HepG2 (cell line): ENCODE data around the gene PRR15L. TPM values are rescaled to one million over a fixed set of nuclear protein-coding genes. Genes with fewer than 3 reads are reported as not detected.
A peak's percentile ranks its signal among the peaks of the same experiment; 100 is the strongest.

Experiments used
- ATAC-seq: fragments of 200-7000 bp; cut with Tn5 transposase; 3 replicates; pipeline ENCODE4 v1.9.1; 2020; ENCODE audit warnings: mild to moderate bottlenecking, moderate library complexity
- BruUV-seq: library from RNA; stranded (reverse); fragments of 400-500 nt; replicated peaks from 2 replicates; lab custom pipeline; 2021; lab: Mats Ljungman, UMichigan
- CTCF ChIA-PET: fragments of 300-600 bp; formaldehyde crosslinking; extraction: SDS; loops from one replicate; lab custom pipeline; 2021; ENCODE audit warnings: low total read pairs, inconsistent platforms, low intra/inter-chr PET ratio; lab: Yijun Ruan, JAX
- POLR2A ChIA-PET: fragments of 350-600 bp; sonication (Branson Sonifier 250); formaldehyde crosslinking; loops from one replicate; lab custom pipeline; 2020; ENCODE audit warnings: antibody characterized with exemption, inconsistent platforms; lab: Yijun Ruan, JAX
- DNase-seq: peaks from one replicate; pipeline ENCODE4 v3.0.0-alpha.2; 2015; ENCODE audit warnings: low spot score
- FAIRE-seq: peaks from 3 replicates; lab custom pipeline; 2011; peaks lifted over from hg19 to GRCh38; lab: Jason Lieb, UNC
- H2AFZ ChIP-seq: one replicate; pipeline ENCODE4 v1.6.1; 2011; ENCODE audit warnings: low read length, inconsistent platforms
- H3K27ac ChIP-seq: fragments of 300-600 bp; 3 replicates; pipeline ENCODE4 v1.8.0; 2011; ENCODE audit warnings: mixed run types, mild to moderate bottlenecking, mixed read lengths, low read length, inconsistent platforms; ENCODE audit not compliant: insufficient read depth; ENCODE audit errors: extremely low read length
- H3K27me3 ChIP-seq, 2 experiments: fragments of 200-600 bp in 1 of 2; 2 replicates in 1 of 2; 3 replicates in 1 of 2; pipeline versions ENCODE4 v1.6.0 to v1.8.0; 2011; ENCODE audit warnings: low read length in 2 of 2, mild to moderate bottlenecking in 2 of 2, moderate library complexity in 2 of 2, inconsistent platforms in 1 of 2; ENCODE audit not compliant: insufficient read depth in 2 of 2, control insufficient read depth in 1 of 2
- H3K36me3 ChIP-seq, 2 experiments: fragments of 200-600 bp in 1 of 2; replicated peaks in 1 of 2; 2 replicates in 1 of 2; 3 replicates in 1 of 2; pipeline versions ENCODE4 v1.5.1 to v1.8.0; 2011; ENCODE audit warnings: low read length in 2 of 2, inconsistent platforms in 1 of 2; ENCODE audit not compliant: insufficient read depth in 2 of 2, control insufficient read depth in 1 of 2
- H3K4me1 ChIP-seq: 2 replicates; pipeline ENCODE4 v1.5.1; 2012; ENCODE audit warnings: low read length, inconsistent platforms; ENCODE audit not compliant: insufficient read depth
- H3K4me2 ChIP-seq: 2 replicates; pipeline ENCODE4 v1.6.0; 2011; ENCODE audit warnings: low read depth, low read length, inconsistent platforms
- H3K4me3 ChIP-seq, 3 experiments: fragments of 200-600 bp in 1 of 3; sonication (generic), shearing (Covaris generic) in 1 of 3; replicated peaks in 1 of 3; 2 replicates each; pipeline ENCODE4 v1.5.1; 2011 to 2016; ENCODE audit warnings: low read length in 3 of 3, inconsistent platforms in 2 of 3, low read depth in 2 of 3, mild to moderate bottlenecking in 2 of 3, control low read depth in 1 of 3, mixed read lengths in 1 of 3; ENCODE audit not compliant: insufficient read depth in 1 of 3
- H3K79me2 ChIP-seq: one replicate; pipeline ENCODE4 v1.6.1; 2011; ENCODE audit warnings: low read length, inconsistent platforms; ENCODE audit not compliant: insufficient read depth
- H3K9ac ChIP-seq: 2 replicates; pipeline ENCODE4 v1.6.0; 2011; ENCODE audit warnings: mild to moderate bottlenecking, low read depth, low read length, inconsistent platforms; ENCODE audit not compliant: insufficient read depth
- H3K9me3 ChIP-seq: 2 replicates; pipeline ENCODE4 v1.5.1; 2012; ENCODE audit warnings: mild to moderate bottlenecking, low read length
- H4K20me1 ChIP-seq: 2 replicates; pipeline ENCODE4 v1.6.0; 2011; ENCODE audit warnings: inconsistent platforms, mild to moderate bottlenecking, low read length, moderate library complexity; ENCODE audit not compliant: insufficient read depth
- JUND ChIP-seq: sonication (generic); formaldehyde crosslinking; IDR thresholded peaks from 2 replicates; pipeline ENCODE4 v1.8.0; 2022; ENCODE audit warnings: mild to moderate bottlenecking, missing genetic modification reagents
- RARA ChIP-seq: IDR thresholded peaks from 2 replicates; pipeline ENCODE4 v1.6.1; 2016; ENCODE audit warnings: missing genetic modification reagents, missing compliant biosample characterization
- SMC3 ChIP-seq: IDR thresholded peaks from 2 replicates; pipeline ENCODE4 v1.6.1; 2011; ENCODE audit warnings: low read length, improper control_type of control experiment
- SP140L ChIP-seq: sonication (generic); formaldehyde crosslinking; IDR thresholded peaks from 2 replicates; pipeline ENCODE4 v1.4.0; 2020; ENCODE audit warnings: missing genetic modification reagents, borderline replicate concordance
- U2AF1 ChIP-seq: fragments of 200-400 bp; formaldehyde crosslinking; optimal IDR thresholded peaks from 2 replicates; pipeline ENCODE3; 2017; ENCODE audit warnings: mild to moderate bottlenecking, low read depth, low read length
- ZBTB7A ChIP-seq: sonication (generic); formaldehyde crosslinking; IDR thresholded peaks from 2 replicates; pipeline ENCODE4 v1.8.0; 2022; ENCODE audit warnings: mild to moderate bottlenecking, missing genetic modification reagents
- ZNF18 ChIP-seq: sonication (generic); formaldehyde crosslinking; IDR thresholded peaks from 2 replicates; pipeline ENCODE4 v1.8.0; 2022; ENCODE audit warnings: mild to moderate bottlenecking, missing genetic modification reagents; ENCODE audit not compliant: insufficient replicate concordance
- ZNF44 ChIP-seq: sonication (generic); formaldehyde crosslinking; IDR thresholded peaks from 2 replicates; pipeline ENCODE4 v1.5.1; 2020; ENCODE audit warnings: mild to moderate bottlenecking, missing genetic modification reagents
- ZNF550 ChIP-seq: sonication (generic); formaldehyde crosslinking; IDR thresholded peaks from 2 replicates; pipeline ENCODE4 v1.4.0; 2020; ENCODE audit warnings: mild to moderate bottlenecking, missing genetic modification reagents, borderline replicate concordance
- ZNF563 ChIP-seq: sonication (generic); formaldehyde crosslinking; IDR thresholded peaks from 2 replicates; pipeline ENCODE4 v1.8.0; 2022; ENCODE audit warnings: mild to moderate bottlenecking, moderate library complexity, missing genetic modification reagents
- WGBS: methylation state at CpG from one replicate; pipeline ENCODE4 v1.1.6; 2017; ENCODE audit warnings: low lambda C conversion rate; 5-methylcytosine and 5-hydroxymethylcytosine counted together
- in situ Hi-C: cut with HindIII; loops from 2 replicates; pipeline ENCODE4 v1.10.0; 2017; ENCODE audit warnings: low pct_unique_long_range_greater_than_20kb; ENCODE audit not compliant: extremely low pct_ligation_motif_present
- intact Hi-C: fragments of 100-400 bp; cut with micrococcal nuclease; formaldehyde crosslinking; loops from one replicate; pipeline ENCODE4 v1.10.0; 2022; ENCODE audit not compliant: unreplicated experiment
- polyA plus RNA-seq, 8 experiments: library from polyadenylated mRNA; depleted of rRNA in 3 of 8; stranded (reverse) in 7 of 8; unstranded in 1 of 8; fragments of >200 nt; fragmentation: Illumina TruSeq in 4 of 8; extraction: Trizol in 4 of 8; gene quantifications; 2 replicates each; pipeline versions ENCODE4 v1.2.1 to v1.2.3, GENCODE V29; 2011 to 2016; ENCODE audit warnings: low read depth in 4 of 8, missing spikeins in 1 of 8, mixed read lengths in 1 of 8; ENCODE audit not compliant: insufficient read depth in 1 of 8
- total RNA-seq, 5 experiments: library from RNA; depleted of rRNA; stranded (reverse); fragments of >200 nt; fragmentation: Illumina TruSeq; extraction: Trizol; gene quantifications; 2 replicates each; pipeline ENCODE4 v1.2.3, GENCODE V29; 2016; ENCODE audit warnings: low read depth in 1 of 5
- TF ChIP-seq, protein P1 (sequence below): IDR thresholded peaks from 2 replicates; pipeline ENCODE4 v1.4.0; 2020; ENCODE audit warnings: mild to moderate bottlenecking, missing genetic modification reagents

Gene PRR15L
- total and polyA plus RNA-seq, 2 of the 13 experiments (the other 11 are each of a cell fraction or from before 2014, with no cell fraction given) = 0.44 to 2.0 TPM

GRCh38 chr17:47948706-47949196 is 8.9 kb downstream of the PRR15L start (continued):
- TF ChIP-seq ZBTB7A (CRISPR knock-in tag) (0 out of 2 replicates have a peak, but pooled peaks have one; percentile 50), RARA (peak; percentile 89), ZNF563 (CRISPR knock-in tag) (peak; percentile 2; the same call in 1 of the 2 replicates), ZNF18 (CRISPR knock-in tag) (peak; percentile 9)
- TF ChIP-seq, protein P1, sequence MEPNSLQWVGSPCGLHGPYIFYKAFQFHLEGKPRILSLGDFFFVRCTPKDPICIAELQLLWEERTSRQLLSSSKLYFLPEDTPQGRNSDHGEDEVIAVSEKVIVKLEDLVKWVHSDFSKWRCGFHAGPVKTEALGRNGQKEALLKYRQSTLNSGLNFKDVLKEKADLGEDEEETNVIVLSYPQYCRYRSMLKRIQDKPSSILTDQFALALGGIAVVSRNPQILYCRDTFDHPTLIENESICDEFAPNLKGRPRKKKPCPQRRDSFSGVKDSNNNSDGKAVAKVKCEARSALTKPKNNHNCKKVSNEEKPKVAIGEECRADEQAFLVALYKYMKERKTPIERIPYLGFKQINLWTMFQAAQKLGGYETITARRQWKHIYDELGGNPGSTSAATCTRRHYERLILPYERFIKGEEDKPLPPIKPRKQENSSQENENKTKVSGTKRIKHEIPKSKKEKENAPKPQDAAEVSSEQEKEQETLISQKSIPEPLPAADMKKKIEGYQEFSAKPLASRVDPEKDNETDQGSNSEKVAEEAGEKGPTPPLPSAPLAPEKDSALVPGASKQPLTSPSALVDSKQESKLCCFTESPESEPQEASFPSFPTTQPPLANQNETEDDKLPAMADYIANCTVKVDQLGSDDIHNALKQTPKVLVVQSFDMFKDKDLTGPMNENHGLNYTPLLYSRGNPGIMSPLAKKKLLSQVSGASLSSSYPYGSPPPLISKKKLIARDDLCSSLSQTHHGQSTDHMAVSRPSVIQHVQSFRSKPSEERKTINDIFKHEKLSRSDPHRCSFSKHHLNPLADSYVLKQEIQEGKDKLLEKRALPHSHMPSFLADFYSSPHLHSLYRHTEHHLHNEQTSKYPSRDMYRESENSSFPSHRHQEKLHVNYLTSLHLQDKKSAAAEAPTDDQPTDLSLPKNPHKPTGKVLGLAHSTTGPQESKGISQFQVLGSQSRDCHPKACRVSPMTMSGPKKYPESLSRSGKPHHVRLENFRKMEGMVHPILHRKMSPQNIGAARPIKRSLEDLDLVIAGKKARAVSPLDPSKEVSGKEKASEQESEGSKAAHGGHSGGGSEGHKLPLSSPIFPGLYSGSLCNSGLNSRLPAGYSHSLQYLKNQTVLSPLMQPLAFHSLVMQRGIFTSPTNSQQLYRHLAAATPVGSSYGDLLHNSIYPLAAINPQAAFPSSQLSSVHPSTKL (CRISPR knock-in tag) = peak; percentile 81

DNA sequence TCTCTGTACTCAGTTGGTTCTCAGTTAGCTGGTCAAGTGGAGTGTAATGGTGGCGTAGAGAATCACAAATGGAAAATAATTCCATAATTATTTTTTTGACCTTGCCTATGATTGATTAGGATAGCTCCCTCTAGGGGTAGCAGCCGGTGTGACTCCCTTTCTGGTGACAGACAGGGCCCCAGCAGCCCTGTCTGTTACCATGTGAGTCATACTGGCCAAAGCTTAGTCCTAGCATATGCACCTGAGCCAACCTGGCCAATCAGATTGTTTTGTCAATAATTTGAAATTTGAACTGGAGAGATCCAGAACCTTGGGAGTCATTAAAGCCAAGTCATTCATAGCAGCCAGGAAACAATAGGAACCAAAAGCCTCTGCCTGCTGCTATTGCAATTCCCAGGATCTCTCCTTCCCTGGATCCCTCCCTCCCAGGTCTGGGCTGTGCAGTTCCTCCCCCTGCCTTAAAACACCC is 10.7 kb downstream of the PRR15L start:
- Histone ChIP-seq H2AFZ (no peak overlapping the region), H3K9me3 (no peaks in the 10 kb centered on the region), H3K9ac (no peak overlapping the region), H3K79me2 (peaks cover 16% of the 10 kb centered on the region), H3K4me1 (peaks cover 99% of the 10 kb centered on the region), H3K36me3 (peaks cover 6 to 42% of the 10 kb centered on the region in 2 experiments), H3K27ac (peak overlapping the region; percentile 70), H3K27me3 (no peaks in the 10 kb centered on the region), H3K4me2 (no peak overlapping the region), H3K4me3 (no peak overlapping the region), H4K20me1 (no peaks in the 10 kb centered on the region)
- FAIRE-seq = peak; percentile 95
- intact Hi-C loops (no loop called here), in situ Hi-C loops (no loop called here)
- WGBS = 33% methylated on average over 2 of the region's 2 CpGs
- TSS peak; percentile 17 for BruUV-seq
- peak; percentile 94 for DNase-seq
- POLR2A ChIA-PET = interaction anchor here (1.0 to 2.1 kb wide), 8 partner anchors 10 to 298 kb away, joined by 3 to 31 read pairs (median 6); partner anchors contain the start of genes CDK5RAP3, LRRC46, MRPL10 and NFE2L1
- peak; percentile 78 for ATAC-seq
- CTCF ChIA-PET = interaction anchor here (1.0 to 1.6 kb wide), 2 partner anchors 10 to 24 kb away, joined by 3 to 11 read pairs; partner anchors contain the start of gene CDK5RAP3
- TF ChIP-seq, protein P1 (CRISPR knock-in tag) = no peak
- TF ChIP-seq U2AF1 (no peak), ZNF550 (CRISPR knock-in tag) (no peak), ZNF44 (CRISPR knock-in tag) (0 out of 2 replicates have a peak, but pooled peaks have one; percentile 21), SMC3 (peak; percentile 45; the same call in 1 of the 2 replicates), JUND (CRISPR knock-in tag) (peak; percentile 36; the same call in 1 of the 2 replicates), SP140L (no peak)
